ENCODE measurements around the gene SLC22A23. TPM values are rescaled to one million over a fixed set of nuclear protein-coding genes. Genes with fewer than 3 reads are reported as not detected.

SLC22A23 gene
- polyA plus RNA-seq, 1 donor: 2.4 TPM

GRCh38 chr6:3353213-3353903 is 103.5 kb downstream of the SLC22A23 start:
- no peak for DNase-seq (ENCODE audit: low read depth)

GRCh38 chr6:3352678-3353077 is 104.2 kb downstream of the SLC22A23 start:
- no peak for DNase-seq (ENCODE audit: low read depth)

GRCh38 chr6:3351829-3352524 is 104.9 kb downstream of the SLC22A23 start:
- no peak for DNase-seq (ENCODE audit: low read depth)

- no peak for DNase-seq (ENCODE audit: low read depth)
Observed at GRCh38 chr6:3351105-3351676, 105.7 kb downstream of the SLC22A23 start.

- DNase-seq (ENCODE audit: low read depth): no peak
Observed at GRCh38 chr6:3350252-3350796, 106.5 kb downstream of the SLC22A23 start.

- DNase-seq (ENCODE audit: low read depth): no peak
Observed at GRCh38 chr6:3349388-3350251, 107.2 kb downstream of the SLC22A23 start.

- no peak for DNase-seq (ENCODE audit: low read depth)
Observed at GRCh38 chr6:3348821-3349220, 108.0 kb downstream of the SLC22A23 start.

GRCh38 chr6:3347826-3348225 is 109.0 kb downstream of the SLC22A23 start:
- DNase-seq (ENCODE audit: low read depth): no peak

- no peak for DNase-seq (ENCODE audit: low read depth)
Observed at GRCh38 chr6:3347247-3347646, 109.6 kb downstream of the SLC22A23 start.

GRCh38 chr6:3346476-3346875 is 110.4 kb downstream of the SLC22A23 start:
- no peak for DNase-seq (ENCODE audit: low read depth)

GRCh38 chr6:3345836-3346235 is 111.0 kb downstream of the SLC22A23 start:
- DNase-seq (ENCODE audit: low read depth): no peak

GRCh38 chr6:3343089-3343883 is 113.6 kb downstream of the SLC22A23 start:
- DNase-seq (ENCODE audit: low read depth): no peak

GRCh38 chr6:3341467-3341866 is 115.4 kb downstream of the SLC22A23 start:
- DNase-seq (ENCODE audit: low read depth): no peak

GRCh38 chr6:3340894-3341293 is 116.0 kb downstream of the SLC22A23 start:
- no peak for DNase-seq (ENCODE audit: low read depth)

GRCh38 chr6:3340358-3340802 is 116.5 kb downstream of the SLC22A23 start:
- no peak for DNase-seq (ENCODE audit: low read depth)

GRCh38 chr6:3339811-3340210 is 117.0 kb downstream of the SLC22A23 start:
- DNase-seq (ENCODE audit: low read depth): no peak

GRCh38 chr6:3337521-3338350 is 119.1 kb downstream of the SLC22A23 start:
- DNase-seq (ENCODE audit: low read depth): no peak

- no peak for DNase-seq (ENCODE audit: low read depth)
Observed at GRCh38 chr6:3336859-3337515, 119.9 kb downstream of the SLC22A23 start.

- no peak for DNase-seq (ENCODE audit: low read depth)
Observed at GRCh38 chr6:3336066-3336786, 120.6 kb downstream of the SLC22A23 start.

Data from forelimb muscle (tissue), 1 donor.